Measurements from ENCODE around the gene CTDSP1.

GRCh38 chr2:218431878-218432277 is 32.2 kb downstream of the CTDSP1 start:
- TF ChIP-seq CTCF (IDR thresholded peaks at IDR 0.05; ENCODE audit: borderline replicate concordance, extremely low read depth, low read length, poor library complexity, severe bottlenecking): no peak
- no peak for TF ChIP-seq EZH2 (IDR thresholded peaks at IDR 0.05; ENCODE audit: borderline replicate concordance, low read depth, low read length, severe bottlenecking)

Data from DND-41 (cell line).